DND-41 (cell line): ENCODE data around the gene FLOT1.

Experiments
- ATAC-seq: fragments of 200-7000 bp; cut with Tn5 transposase; 3 replicates; pipeline ENCODE4 v1.9.1; 2021; ENCODE audit warnings: low read depth; ENCODE audit not compliant: insufficient read depth
- DNase-seq: peaks from one replicate; pipeline ENCODE4 v3.0.0-alpha.2; 2020
- H2AFZ ChIP-seq: 2 replicates; pipeline ENCODE4 v1.6.0; 2012; ENCODE audit warnings: low read depth, low read length
- H3K27ac ChIP-seq: 2 replicates; pipeline ENCODE4 v1.5.1; 2012; ENCODE audit warnings: low read length, inconsistent platforms
- H3K27me3 ChIP-seq: fragments of 200-600 bp; sonication (generic); 2 replicates; pipeline ENCODE4 v1.6.0; 2012; ENCODE audit warnings: low read length, mild to moderate bottlenecking, inconsistent platforms; ENCODE audit not compliant: insufficient read depth, poor library complexity
- H3K36me3 ChIP-seq: 2 replicates; pipeline ENCODE4 v1.5.1; 2012; ENCODE audit warnings: low read length, inconsistent platforms; ENCODE audit not compliant: insufficient read depth
- H3K4me1 ChIP-seq: 2 replicates; pipeline ENCODE4 v1.5.1; 2012; ENCODE audit warnings: mild to moderate bottlenecking, low read length; ENCODE audit not compliant: insufficient read depth
- H3K4me2 ChIP-seq: 2 replicates; pipeline ENCODE4 v1.6.0; 2012; ENCODE audit warnings: mild to moderate bottlenecking, moderate library complexity, low read length, inconsistent platforms; ENCODE audit not compliant: insufficient read depth
- H3K4me3 ChIP-seq, 2 experiments: fragments of 200-600 bp in 1 of 2; shearing (Covaris generic) in 1 of 2; 2 replicates each; pipeline ENCODE4 v1.5.1; 2012 to 2016; ENCODE audit warnings: inconsistent platforms in 2 of 2, low read length in 2 of 2, mild to moderate bottlenecking in 2 of 2, low read depth in 1 of 2, moderate library complexity in 1 of 2
- H3K79me2 ChIP-seq: 2 replicates; pipeline ENCODE4 v1.6.0; 2012; ENCODE audit warnings: low read length, inconsistent platforms; ENCODE audit not compliant: insufficient read depth
- H3K9ac ChIP-seq: 2 replicates; pipeline ENCODE4 v1.6.0; 2012; ENCODE audit warnings: low read depth, mild to moderate bottlenecking, inconsistent platforms, low read length, moderate library complexity
- H3K9me3 ChIP-seq: 2 replicates; pipeline ENCODE4 v1.5.1; 2012; ENCODE audit warnings: low read length, moderate library complexity, mild to moderate bottlenecking, inconsistent platforms; ENCODE audit not compliant: insufficient read depth, severe bottlenecking
- H4K20me1 ChIP-seq: 2 replicates; pipeline ENCODE4 v1.6.0; 2012; ENCODE audit warnings: low read length; ENCODE audit not compliant: insufficient read depth
- EZH2 ChIP-seq: IDR thresholded peaks from 3 replicates; pipeline ENCODE4 v1.6.1; 2012; ENCODE audit warnings: borderline replicate concordance, low read depth, mild to moderate bottlenecking, moderate library complexity, low read length, inconsistent platforms; ENCODE audit not compliant: severe bottlenecking
- TF ChIP-seq, protein P1 (sequence below): IDR thresholded peaks from 2 replicates; pipeline ENCODE4 v1.5.1; 2012; ENCODE audit warnings: borderline replicate concordance, low read length, moderate library complexity, mild to moderate bottlenecking; ENCODE audit not compliant: poor library complexity, severe bottlenecking; ENCODE audit errors: extremely low read depth

Gene FLOT1

GRCh38 chr6:30775104-30775503, 32.6 kb upstream of the FLOT1 start:
- no peak for TF ChIP-seq EZH2
- TF ChIP-seq, protein P1, sequence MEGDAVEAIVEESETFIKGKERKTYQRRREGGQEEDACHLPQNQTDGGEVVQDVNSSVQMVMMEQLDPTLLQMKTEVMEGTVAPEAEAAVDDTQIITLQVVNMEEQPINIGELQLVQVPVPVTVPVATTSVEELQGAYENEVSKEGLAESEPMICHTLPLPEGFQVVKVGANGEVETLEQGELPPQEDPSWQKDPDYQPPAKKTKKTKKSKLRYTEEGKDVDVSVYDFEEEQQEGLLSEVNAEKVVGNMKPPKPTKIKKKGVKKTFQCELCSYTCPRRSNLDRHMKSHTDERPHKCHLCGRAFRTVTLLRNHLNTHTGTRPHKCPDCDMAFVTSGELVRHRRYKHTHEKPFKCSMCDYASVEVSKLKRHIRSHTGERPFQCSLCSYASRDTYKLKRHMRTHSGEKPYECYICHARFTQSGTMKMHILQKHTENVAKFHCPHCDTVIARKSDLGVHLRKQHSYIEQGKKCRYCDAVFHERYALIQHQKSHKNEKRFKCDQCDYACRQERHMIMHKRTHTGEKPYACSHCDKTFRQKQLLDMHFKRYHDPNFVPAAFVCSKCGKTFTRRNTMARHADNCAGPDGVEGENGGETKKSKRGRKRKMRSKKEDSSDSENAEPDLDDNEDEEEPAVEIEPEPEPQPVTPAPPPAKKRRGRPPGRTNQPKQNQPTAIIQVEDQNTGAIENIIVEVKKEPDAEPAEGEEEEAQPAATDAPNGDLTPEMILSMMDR = no peak
- Histone ChIP-seq H3K27me3 (no peaks in the 10 kb centered on the region), H3K4me2 (no peak overlapping the region), H2AFZ (no peak overlapping the region), H3K79me2 (no peaks in the 10 kb centered on the region), H3K36me3 (no peaks in the 10 kb centered on the region), H3K4me1 (peaks cover 2% of the 10 kb centered on the region), H3K9me3 (no peaks in the 10 kb centered on the region), H4K20me1 (no peaks in the 10 kb centered on the region), H3K4me3 (no peak overlapping the region), H3K9ac (no peak overlapping the region), H3K27ac (no peak overlapping the region)
- no peak for DNase-seq
- ATAC-seq = no peak

- Histone ChIP-seq H3K4me3 (no peak overlapping the region), H4K20me1 (no peaks in the 10 kb centered on the region), H3K4me2 (no peak overlapping the region), H3K36me3 (no peaks in the 10 kb centered on the region), H3K27ac (no peak overlapping the region), H3K9ac (no peak overlapping the region), H3K27me3 (no peaks in the 10 kb centered on the region), H3K4me1 (peaks cover 6% of the 10 kb centered on the region), H2AFZ (no peak overlapping the region), H3K79me2 (no peaks in the 10 kb centered on the region), H3K9me3 (no peaks in the 10 kb centered on the region)
- DNase-seq (no peak), ATAC-seq (no peak)
- TF ChIP-seq, protein P1 = no peak
- TF ChIP-seq EZH2 = no peak
Observed at GRCh38 chr6:30774701-30775100, 32.2 kb upstream of the FLOT1 start.

DNA sequence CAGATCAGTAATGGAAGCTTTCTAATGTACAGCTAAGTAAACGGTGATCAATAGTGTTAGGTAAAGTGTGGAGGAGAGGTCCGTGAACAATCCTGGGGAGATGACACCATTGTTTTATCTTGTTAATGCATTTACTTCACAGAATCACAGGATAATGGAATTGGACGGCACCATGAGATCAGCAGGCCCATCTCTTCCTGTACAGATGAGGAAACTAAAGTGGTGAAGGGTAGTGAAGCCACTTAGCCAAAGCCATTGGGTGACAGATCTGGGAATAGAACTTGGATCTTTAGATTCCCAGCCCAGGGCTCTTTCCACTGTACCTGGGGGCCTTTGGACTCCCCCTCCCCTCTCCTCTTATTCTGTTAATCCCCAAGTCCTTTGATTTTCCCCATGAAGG, 28.1 kb upstream of the FLOT1 start:
- no peak for DNase-seq
- TF ChIP-seq EZH2 = no peak
- TF ChIP-seq, protein P1 = no peak
- Histone ChIP-seq H3K4me2 (no peak overlapping the region), H3K9ac (no peak overlapping the region), H3K4me3 (no peak overlapping the region), H3K36me3 (no peaks in the 10 kb centered on the region), H3K4me1 (peaks cover 28% of the 10 kb centered on the region), H3K79me2 (no peaks in the 10 kb centered on the region), H3K27ac (no peak overlapping the region), H3K27me3 (no peaks in the 10 kb centered on the region), H3K9me3 (no peaks in the 10 kb centered on the region), H4K20me1 (no peaks in the 10 kb centered on the region), H2AFZ (no peak overlapping the region)
- ATAC-seq = no peak
